NCI-H82 (cell line): ENCODE data around the gene PTH.

ENCODE experiments used
- DNase-seq: peaks from one replicate; lab custom pipeline; 2025; lab: John Stamatoyannopoulos, UW

The PTH gene

DNA sequence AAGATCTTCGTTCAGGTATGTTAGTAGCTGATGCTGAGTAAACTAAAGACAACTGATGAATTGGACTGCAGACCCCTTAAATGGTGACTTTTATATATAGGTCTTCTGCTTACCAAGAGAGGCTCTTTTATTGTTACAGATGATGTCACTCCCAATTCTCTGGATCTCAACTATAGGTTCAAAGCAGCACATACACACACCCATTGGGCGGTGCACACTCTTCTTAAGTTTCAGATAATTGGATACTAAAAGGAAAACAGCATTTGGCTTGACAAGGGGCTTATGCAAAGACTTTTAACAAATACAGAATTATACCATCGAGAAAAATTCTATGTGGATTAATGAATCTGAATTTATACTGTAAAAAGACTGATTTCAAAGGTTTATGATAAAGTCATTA, at the start of gene PTH:
Gene PTH, minus strand, starts transcription at position 69 of the 400 bp plus-strand sequence. CDS start 3,142 bp downstream, outside the sequence.
- DNase-seq, result peak; percentile 66

DNA sequence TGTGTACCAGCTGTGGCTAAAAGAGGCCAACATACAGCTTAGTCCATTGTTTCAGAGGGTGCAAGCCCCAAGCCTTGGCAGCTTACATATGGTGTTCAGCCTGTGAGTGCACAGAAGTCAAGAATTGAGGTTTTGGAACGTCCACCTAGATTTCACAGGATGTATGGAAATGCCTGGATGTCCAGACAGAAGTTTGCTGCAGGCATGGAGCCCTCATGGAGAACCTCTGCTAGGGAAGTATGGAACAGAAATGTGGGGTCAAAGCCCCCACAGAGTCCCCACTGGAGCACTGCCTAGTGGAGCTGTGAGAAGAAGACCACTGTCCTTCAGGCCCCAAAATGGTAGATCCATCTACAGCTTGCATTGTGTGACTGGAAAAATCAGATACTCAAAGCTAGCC, 42.2 kb upstream of the PTH start:
- DNase-seq, result no peak

DNA sequence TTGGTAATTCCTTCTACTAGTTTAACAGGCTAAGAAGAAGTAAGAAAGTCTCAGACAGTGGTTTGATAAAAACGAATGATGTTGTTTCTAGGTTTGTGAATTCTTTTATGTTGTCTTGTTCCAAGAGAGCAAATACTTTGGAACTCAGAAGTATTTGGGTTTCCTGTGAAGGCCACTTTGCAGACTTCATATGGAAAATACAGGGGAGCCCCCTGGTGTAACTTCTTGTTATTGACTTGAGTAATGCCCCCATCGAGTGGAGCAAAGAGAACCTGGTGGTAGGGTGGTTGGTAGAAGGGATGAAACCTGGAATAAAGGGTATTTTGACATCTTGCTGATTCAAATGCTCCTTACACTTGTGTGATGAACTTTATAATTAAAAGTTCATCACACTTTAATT, 40.0 kb upstream of the PTH start:
- DNase-seq, result peak; percentile 30

DNA sequence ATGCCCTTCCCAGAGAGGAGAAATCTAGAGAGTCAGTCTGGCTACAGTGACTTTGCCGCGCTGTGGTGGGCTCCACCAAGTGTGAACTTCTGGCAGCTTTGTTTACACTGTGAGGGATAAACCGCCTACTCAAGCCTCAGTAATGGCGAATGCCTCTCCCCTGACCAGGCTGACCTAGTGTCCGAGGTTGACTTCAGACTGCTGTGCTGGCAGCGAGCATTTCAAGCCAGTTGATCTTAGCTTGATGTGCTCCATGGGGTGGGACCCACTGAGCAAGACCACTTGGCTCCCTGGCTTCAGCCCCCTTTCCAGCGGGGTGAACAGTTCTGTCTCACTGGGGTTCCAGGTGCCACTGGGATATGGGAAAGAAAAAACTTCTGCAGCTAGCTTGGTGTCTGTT, 38.6 kb upstream of the PTH start:
- no peak for DNase-seq

DNA sequence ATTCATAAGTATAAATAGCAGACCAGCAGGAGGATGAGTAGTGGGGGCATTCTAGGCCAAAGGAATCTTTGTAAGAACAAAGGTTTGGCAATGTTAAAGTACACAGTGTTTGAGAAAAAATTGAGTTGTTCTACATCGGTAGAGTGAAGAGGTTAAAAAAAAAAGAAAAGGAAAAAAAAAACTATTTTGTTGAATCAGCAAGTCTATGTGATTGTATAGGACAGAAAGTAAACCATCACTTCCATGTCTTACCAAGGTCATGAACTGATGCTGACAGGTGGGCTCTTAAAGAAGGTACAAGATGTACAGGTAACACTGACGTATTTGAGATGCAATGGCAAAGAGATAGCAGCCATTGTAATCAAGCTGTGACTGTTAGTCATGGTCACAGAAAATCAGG, 29.5 kb upstream of the PTH start:
- DNase-seq, result no peak

DNA sequence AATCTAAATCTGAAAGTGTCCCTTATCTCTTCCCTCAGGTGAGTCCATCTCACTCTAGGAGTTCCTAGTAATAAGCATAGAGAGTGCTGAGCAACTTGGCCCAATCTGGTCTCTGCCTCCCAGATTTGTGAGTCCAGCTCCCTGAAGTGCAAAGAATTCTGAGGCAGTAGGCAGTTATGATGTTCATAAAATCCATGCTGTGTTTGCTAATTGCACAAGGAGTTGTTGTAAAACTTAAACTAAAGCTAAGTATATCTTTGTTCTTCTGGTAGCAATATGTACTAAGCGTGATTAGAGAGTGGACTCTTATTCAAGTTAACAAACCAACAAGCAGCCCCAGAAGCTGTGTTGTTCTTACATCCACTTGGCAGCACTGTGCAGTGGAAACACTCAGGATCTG, 7.6 kb upstream of the PTH start:
- no peak for DNase-seq

DNA sequence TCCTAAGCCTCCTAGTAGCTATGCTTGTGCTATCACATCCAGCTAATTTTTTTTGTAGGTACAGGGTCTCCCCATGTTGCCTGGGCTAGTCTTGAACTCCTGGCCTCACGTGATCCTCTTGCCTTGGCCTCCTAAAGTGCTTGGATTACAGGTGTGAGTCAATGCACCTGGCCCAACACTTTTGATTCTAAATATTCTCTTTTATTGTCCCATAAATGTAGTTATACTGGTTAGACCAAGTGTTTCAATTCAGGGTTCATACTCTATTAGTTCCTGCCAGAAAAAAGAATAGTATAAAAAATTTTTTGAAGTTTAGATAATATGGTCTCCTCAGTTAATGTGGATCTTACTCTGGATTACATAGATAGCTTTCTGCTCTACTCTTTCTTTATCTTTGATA, 6.7 kb upstream of the PTH start:
- DNase-seq, result no peak

DNA sequence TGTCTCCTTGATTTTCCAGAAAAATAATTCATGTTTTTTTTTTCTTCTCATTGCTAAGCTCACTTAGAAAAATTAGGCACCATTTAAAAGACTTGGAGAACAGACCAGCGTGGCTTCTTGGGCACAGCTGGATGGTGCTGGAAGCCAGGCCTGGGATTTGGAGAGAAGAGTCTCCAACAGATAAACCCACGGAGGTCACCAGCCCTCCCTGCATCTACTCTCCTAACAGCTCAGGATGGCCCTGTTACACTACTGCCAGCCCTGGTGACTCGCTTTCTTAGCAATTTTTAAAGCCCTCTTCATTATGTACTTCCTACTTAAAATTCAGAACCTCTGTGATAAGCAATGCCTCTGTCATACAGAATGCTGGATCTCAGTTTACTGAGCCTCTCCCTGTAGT, 1.7 kb downstream of the PTH start:
- no peak for DNase-seq

DNA sequence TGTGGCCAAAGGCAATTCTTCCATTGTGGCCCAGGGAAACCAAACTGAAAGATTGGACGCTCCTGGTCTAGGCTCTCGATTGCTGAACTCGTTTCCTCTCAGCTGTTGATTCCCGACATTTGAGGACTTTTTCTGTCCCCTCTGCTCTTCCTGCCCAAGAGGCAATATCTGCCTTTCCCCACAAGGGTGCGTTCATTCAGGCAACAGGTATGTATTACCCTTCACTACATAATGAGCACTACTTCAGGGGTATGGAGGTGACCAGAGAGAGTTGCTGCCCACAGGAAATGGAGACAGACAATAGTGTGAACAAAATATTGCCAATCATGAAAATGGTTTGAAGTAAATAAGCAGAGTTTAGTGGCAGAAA, 8.2 kb downstream of the PTH start:
- peak; percentile 19 for DNase-seq

DNA sequence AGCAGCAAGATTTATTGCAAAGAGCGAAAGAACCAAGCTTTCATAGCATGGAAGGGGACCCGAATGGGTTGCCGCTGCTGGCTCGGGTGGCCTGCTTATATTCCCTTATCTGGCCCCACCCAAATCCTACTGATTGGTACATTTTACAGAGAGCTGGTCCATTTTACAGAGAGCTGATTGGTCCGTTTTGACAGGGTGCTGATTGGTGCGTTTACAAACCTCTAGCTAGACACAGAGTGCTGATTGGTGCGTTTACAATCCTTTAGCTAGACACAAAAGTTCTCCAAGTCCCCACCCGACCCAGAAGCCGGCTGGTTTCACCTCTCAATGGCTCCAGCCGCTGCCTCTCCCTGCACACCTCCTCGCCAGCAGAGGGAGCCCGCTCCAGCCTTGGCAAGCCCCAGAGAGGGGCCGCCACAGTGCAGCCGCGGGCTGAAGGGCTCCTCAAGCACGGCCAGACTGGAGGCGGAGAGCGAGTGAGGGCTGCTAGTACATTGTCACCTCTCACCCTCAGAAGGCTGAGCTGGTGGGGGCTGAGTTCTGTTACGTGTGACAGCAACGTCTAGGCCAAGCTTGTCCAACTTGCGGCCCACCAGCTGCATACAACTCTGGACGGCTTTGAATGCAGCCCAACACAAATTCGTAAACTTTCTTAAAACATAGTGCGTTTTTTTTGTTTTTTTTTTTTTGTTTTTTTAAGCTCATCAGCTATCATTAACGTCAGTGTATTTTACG, 8.7 kb downstream of the PTH start:
- DNase-seq, result peak; percentile 17

DNA sequence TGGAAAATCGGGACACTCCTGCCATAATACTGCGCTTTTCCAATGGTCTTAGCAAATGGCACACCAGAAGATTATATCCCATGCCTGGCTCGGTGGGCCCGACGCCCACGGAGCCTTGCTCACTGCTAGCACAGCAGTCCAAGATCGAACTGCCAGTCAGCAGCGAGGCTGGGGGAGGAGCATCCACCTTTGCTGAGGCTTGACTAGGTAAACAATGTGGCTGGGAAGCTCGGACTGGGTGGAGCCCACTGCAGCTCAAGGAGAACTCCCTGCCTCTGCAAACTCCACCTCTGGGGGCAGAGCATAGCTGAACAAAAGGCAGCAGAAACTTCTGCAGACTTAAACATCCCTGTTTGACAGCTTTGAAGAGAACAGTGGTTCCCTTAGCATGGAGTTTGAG, 15.6 kb downstream of the PTH start:
- no peak for DNase-seq

DNA sequence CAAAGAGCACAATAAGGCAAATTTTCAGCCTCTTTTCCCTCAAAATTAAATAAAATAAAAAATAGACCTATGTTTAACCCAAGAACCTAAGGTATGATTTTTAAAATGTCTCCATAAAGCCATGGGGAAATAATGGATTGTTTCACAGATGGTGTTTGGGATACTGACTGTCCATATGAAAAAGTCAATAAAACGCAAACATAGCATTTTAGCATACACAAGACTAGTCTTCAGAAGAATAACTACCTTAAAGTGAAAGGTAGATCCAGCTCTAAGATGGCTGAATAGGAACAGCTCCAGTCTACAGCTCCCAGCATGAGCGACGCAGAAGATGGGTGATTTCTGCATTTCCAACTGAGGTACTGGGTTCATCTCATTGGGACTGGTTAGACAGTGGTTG, 16.1 kb downstream of the PTH start:
- DNase-seq, result no peak

DNA sequence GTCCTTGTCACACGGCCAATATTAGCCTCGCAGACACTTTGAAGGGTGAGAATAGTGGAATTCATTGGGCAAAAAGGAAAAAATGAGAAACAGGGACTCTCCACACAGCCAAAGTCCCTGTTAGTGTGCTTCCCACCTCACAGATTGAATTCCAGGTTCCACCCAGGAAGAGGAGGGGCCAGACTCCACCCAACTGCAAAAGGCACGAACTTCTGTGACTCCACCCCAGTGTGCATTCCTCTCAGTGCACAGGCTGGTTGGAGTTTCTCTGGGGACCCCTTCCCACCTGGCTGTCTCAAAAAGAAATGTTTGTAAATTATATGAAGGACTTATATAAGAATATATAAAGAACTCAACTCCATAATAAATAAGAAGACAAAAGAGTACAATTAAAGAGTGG, 20.7 kb downstream of the PTH start:
- DNase-seq, result no peak

DNA sequence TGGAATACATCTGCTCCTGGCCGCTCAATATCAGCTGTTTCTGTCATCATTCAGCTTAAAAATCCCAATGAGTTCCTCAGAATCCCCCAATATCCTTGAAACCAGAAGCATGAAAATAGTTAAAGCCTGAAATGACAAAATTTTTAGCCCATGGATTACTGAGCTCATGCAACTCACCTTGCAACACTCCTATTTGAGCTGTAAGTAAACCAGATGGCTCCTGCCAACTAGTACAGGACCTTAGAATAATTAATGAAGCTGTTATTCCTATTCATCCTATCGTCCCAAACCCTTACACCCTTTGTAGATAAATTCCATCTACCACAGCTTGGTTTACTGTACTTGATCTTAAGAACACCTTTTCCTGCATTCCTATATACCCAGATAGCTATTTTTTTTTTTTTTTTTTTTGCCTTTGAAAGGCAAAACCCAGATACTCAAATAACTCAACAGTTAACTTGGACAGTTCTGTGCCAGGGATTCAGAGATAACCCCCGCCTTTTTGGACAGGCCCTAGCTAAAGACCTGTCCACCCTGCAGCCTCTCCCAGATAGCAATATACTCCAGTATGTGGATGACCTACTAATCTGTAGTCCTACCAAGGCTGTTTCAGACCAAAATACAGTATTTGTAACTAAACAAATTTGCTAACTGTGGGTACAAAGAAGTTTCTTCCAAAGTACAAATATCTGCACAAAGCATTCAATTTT, 22.6 kb downstream of the PTH start:
- DNase-seq, result no peak

DNA sequence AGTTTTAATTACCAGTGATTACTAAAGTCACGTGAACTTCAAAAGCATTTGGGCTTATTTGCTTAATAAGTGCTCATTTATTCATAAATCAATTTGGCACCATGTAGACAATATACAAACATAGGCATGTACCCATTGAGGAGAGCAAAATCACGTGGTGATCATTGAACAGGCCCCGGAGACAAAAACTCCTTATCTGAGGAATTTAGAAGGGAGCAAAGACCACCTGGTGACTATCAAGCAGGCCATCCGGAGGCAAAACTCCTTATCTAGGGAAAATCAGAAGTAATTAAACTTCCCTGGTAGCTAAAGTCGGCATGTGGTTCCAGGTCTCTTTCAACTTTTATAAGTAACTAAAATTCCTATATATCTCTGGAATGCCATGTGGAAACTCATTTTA, 27.0 kb downstream of the PTH start:
- no peak for DNase-seq

DNA sequence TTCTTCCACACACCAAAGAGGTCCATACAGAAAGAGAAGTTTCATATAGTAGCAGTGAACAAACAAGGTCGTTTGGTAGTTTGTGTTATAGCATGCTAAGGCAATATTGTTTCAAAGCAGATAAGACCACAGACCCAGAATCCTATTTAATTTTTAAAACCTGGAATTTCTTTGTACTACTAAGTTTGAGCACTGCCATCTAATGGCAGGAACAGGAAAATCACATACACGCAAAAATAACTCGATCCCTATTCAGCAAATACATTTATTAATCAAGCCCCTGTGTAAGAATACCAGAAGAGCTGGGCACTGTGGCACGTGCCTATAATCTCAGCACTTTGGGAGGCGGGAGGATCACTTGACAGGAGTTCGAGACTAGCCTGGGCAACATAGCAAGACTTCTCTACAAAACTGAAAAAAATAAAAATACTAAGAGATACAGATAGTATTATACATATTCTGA, 29.9 kb downstream of the PTH start:
- DNase-seq, result peak; percentile 46

DNA sequence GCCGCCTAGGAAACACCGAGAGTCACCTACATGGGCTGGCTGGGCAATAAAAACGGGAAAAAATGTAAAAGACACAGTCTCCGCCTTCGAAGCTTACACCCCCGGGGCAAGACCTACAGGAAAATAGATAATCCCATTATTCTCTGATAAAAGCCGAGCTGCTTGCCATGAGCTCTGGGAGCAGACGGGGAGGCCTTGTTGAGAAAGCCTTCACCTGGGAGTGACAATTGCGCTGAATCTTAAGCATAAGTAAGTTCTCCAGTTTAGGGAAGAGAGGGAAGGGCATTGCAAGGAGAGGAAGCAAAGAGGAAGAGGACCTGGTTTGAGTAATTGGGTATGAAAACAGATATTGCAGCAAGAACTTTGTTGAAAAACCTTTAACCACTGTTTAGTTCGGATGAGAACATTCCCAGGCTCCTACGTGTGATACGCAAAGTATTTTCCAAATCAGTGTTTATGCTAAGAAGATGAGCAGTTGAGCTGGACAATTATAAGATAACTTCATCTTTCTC, 32.0 kb downstream of the PTH start:
- peak; percentile 84 for DNase-seq

DNA sequence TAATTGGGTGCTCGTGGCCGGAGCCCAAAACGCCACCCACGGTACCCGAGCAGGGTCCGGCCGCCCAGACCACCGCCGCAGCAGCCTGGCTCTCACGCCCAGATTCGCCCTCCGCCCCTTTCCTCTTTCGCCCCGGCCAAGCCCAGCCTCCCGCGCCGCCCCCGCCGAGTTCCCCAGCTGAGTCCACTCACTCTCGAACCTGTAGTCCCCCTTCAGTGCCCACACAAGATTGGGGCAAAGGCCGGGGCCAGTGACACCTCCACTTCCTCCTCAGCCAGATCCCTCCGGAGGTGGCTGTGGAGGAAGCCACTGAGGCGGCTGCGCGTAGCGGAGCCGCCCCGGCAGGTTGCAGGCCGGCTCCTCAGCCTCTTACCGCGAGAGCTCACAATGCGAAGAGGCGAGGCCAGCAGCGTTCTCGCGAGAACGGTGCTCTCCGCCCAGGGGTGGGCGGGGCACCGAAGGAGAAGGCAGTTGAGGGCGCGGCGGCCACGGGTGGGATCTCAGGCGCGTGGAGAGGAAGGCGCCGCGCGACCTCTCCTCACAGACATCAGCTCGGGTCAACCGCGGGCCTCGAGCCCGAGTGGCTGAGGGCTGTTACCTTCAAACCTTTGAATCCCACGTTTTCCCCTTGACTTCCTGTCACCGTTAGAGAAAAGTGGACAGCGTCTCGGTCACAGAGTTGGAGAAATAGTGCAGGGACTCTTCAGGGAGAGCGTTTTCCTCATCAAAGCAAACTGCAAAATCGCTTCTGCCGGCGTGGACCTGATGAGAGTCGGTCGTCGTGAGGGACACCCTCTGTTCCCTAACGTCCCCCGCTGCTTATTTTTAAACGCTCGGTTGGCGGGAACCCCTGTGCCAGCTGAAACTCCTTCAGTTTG, 32.7 kb downstream of the PTH start, which contains the start of gene BTBD10:
Gene BTBD10, minus strand, starts transcription at position 322 of the 878 bp plus-strand sequence. CDS start 18,098 bp downstream, outside the sequence.
- peak; percentile 95 for DNase-seq

DNA sequence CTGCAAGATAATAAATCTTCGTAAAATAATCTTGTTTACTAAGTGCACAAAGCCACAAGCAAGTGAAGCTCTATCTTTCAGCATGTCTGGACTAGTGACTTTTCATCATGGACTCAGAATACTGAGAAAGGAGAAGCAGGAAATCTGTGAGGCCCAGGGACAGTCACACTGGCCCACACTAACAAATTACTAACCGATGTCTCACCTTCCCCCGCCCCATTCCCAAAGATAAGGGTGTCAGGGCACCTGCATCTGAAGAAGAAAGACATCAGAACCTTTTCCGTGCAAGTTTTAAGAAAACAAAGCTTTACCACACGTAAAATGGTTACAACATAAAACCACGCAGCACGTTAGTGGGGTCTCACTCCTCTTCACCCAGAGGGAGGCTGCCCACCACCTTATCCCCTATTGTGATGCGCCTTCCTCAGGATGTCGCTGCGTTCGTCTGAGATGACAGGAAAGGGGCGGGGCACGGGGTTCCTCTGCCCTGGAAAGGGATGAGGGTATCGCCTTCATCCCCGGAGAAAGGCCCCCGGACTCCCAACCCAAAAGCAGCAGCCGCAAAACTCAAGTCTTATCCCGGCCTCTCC, 33.4 kb downstream of the PTH start:
- peak; percentile 78 for DNase-seq

DNA sequence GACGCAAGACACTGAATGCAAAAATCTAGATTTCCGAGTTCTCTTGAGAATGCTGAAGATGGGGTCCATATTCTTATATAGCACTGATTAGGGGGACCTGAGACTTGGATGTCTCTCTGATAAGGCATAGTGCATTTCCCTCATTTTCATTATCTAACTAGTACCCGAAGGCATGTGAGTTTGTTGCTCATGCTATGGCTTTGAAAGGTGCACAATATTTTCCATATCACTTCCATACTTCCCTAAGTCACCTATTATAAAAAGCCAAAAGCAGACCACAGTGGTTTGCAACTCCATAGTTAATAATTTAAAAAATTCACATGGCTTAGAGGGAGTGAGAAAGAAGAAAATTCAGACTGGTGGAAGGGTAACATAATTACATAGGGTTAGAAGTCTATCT, 34.5 kb downstream of the PTH start:
- DNase-seq, result peak; percentile 0

DNA sequence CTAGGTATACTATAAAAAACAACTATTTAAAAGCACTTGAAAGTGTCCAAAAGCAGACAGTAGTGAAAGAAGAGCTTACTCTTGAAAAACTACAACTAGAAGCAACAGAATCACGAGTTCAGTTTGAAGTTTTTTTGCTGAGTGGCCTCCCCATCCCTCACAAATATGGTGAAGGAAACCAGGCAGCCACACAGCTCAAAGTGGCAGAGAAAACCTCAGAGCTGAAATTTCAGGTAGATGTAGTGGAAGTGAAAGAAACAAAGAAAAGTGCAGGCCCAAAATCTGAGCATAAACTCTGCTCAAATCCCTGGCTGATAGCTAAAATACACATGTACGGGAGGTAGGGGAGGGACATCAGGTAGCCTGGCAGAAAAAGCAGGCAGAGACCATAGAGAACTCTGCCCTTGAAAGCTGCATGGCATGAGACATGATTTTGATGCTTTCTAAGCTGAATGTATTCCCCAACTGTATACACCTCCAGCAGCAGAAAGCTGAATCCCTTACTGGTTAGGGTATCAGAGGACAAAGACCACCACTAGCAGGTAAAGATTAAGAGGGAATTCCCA, 44.9 kb downstream of the PTH start:
- no peak for DNase-seq

DNA sequence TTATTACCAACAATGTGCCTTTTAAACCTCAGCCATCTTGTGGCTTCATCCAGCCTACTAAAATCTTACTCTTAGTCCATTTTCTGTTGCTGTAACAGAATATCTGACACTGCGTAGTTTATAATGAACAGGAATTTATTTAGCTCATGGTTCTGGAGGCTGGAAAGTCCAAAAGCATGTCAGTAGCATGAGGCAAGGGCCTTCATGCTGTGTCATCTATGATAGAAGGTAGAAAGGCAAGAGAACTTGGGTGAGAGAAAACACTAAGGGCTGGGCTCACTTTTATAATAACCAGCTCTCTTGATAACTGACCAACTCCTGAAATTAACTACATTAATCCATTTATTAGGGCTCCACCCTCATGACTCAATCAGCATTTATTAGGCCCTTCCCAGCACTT, 46.3 kb downstream of the PTH start:
- DNase-seq, result no peak
